ENCODE results near the gene SFXN5. TPM values are rescaled to one million over a fixed set of nuclear protein-coding genes. Genes with fewer than 3 reads are reported as not detected.
A peak's percentile ranks its signal among the peaks of the same experiment; 100 is the strongest.
"Not testable (repeated sequence)": the region's sequence is repeated elsewhere in the genome, so short reads cannot be mapped to it uniquely, and the experiment has no call there.

The SFXN5 gene
- polyA plus RNA-seq, 1 donor, result 6.4 TPM

DNA sequence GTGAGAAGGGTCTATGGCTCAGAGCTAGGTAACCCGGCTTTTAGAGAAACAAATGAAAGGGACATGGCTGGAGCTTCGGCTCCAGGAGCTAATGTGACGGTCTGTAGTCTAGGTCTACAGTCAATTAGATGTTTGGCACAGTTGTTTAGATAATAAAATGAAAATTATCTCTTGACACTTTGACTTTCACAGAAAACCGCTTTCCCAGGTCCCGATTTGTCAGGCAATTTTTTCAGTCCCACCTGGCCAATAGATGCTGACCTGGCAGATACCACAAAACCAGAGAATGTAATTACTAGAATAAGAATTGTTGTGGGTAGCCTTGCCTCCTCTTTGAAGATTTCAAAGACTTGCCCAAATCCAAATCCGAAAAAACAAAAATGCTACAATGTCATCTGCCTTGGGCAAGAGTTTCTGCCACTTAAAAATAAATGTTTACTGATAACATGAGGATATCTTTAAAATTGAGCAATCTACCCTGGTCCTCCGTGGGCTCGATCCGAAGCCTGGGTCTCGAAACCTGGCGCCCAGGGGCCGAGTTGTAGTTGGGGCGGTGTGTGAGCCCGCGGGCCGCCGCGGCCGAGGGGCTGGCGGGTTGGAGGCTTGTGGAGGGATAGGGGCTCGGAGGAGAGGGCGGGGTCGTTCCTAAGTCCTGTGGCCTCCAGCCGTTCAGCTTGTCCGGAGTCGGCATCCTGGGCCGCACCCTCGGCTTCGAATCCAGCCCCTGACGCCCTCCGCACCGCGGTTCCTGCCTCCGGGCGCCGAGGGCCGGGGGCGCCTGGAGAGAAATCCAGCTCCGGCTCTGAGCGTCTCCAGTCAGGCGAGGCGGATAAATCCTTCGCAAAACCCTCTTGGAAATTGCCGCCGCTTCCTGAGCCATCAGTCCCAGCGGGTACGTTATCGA lies 151.8 kb downstream of the SFXN5 start:
- no peak for DNase-seq

DNA sequence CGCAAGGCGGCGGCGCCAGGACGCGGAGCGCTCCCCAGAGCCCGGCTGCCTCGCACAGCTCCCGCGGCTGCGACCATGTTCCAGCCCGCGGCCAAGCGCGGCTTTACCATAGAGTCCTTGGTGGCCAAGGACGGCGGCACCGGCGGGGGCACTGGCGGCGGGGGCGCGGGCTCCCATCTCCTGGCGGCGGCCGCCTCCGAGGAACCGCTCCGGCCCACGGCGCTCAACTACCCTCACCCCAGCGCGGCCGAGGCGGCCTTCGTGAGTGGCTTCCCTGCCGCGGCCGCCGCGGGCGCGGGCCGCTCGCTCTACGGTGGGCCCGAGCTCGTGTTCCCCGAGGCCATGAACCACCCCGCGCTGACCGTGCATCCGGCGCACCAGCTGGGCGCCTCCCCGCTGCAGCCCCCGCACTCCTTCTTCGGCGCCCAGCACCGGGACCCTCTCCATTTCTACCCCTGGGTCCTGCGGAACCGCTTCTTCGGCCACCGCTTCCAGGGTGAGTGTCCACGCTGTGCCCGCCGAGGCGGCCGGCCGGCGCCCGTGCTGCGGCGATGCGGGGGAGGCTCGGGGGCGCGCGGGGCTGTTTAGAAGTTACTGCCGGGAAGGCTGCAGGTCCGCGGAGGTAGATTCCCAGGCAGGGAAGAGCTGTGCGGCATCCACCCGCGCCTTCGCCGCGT lies 153.5 kb downstream of the SFXN5 start:
- DNase-seq, result no peak

DNA sequence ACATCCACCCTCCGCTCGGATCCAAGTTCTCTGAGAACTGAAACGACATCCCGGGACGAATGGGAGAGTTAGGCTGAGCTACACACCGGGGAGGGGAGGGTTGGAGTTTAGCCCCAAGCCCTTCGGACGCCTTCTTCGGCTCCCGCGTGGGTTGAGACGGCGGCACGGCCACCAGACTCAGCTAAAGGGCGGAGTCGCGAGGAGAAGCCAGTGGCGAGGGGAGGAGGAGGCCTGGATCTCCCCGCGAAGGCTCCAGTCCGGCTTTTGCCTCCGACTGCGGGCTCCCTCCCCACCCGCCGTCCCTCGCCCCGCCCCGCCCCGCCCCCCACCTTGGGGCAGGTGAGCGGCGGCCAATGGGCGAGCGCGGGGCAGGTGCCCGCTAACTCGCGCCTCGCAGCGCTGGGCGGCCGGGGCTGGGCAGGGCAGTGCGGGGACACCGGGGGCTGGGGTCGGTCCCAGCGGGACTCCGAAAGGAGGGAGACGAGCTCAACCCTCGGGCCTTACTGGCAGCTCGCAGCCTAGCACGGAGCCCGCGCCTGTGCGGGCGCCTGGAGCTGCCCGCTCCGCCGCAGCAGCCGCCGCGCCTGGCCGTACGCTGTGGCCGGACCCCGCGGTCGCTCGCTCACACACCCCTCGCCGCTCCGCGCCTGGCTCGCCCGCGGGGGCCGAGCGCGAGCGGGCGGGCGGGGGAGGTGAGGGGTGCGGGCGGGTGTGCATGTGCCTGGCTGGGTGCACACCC lies 154.2 kb downstream of the SFXN5 start, which contains the start of gene EMX1:
Gene EMX1, plus strand, starts transcription at position 382 of the 739 bp plus-strand sequence. Its CDS starts 334 bp downstream, at position 716.
- DNase-seq, result no peak

DNA sequence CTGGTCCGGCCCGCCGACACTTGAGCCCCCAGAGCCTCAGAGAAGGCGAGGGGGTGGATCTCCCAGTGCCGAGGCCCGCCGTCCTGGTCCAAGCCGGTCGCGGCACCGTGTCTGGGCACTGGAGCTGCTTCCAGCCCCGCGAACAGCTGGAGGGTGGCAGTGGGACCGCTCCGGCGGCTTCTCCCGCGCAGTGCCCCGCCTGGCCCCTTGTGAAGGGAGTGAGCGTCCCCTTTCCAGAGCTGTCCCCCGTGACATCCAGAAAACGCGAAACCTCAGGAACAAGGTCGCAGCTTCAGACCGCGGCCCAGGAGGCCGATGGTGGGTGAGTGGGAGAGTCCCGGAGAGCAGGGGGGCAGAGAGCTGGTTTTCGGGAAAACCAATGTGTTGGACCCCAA lies 154.8 kb downstream of the SFXN5 start:
- no peak for DNase-seq

DNA sequence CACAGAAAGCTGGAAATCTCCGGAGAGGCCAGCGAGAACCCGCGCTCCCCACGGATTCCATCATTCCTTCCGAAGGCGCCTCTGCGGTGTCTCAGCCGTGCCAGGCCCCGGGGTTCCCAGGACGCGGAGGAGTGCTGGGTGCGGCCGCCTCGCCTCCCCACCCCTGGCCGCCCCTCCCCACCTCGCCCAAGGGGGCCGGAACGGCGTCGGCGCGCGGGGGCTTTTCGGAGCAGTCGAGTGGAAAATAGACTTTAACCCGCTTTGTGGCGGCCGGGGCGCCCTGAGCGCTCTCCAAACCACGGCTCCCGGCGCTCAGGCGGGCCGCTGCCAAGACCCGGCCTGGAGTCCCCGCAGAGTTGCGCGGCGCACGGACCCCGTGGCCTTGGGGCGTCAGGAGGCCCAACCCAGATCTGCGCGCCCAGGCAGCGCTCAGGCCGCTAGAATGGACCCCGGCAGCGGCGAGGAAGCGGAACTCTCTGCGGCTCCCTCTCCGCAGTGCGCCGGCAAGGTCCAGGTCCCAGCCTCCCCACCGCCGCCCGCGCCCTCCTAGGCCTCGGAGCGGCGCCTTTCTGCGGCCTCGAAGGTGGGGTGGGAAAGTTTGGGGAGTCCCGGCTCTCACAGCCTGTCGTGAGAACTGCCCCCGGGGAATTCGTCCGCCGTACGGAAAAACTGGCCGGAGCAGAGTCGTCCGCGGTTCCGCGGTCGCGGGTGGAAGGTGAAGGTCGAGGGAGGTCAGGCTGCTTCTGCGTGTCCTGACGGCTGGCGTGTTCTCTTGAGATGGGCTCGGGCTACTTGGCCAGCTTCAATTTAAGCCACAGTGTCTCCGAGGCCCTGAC lies 155.4 kb downstream of the SFXN5 start:
- DNase-seq, result no peak

DNA sequence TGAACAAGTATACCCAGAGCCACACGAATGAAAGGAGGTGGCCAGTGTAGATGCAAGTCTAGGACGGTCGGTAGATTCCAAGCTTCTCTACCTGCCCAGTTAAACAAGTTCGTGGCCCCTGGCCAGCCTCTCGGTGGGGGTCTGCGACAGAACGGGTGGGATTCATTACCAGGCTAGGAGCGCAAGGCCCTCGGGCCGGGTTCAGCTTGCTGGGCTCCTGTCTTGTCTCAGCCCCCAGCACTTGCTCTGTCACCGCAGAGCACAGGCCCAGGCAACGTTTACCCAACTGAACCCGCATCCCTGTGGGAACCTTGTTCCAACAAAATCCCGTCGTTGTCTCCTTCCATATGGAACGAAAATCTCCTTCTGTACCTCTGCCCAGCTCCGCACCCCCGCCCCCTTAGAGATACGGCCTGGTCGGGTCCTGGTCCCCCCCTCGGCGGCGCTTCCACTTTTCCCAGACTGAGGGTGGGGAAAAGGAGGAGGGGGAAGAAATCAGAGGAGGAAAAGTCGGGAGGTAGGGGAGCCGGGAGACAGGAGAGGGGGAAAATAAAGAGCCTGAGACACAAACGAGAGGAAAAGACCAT lies 156.1 kb downstream of the SFXN5 start:
- DNase-seq, result no peak

DNA sequence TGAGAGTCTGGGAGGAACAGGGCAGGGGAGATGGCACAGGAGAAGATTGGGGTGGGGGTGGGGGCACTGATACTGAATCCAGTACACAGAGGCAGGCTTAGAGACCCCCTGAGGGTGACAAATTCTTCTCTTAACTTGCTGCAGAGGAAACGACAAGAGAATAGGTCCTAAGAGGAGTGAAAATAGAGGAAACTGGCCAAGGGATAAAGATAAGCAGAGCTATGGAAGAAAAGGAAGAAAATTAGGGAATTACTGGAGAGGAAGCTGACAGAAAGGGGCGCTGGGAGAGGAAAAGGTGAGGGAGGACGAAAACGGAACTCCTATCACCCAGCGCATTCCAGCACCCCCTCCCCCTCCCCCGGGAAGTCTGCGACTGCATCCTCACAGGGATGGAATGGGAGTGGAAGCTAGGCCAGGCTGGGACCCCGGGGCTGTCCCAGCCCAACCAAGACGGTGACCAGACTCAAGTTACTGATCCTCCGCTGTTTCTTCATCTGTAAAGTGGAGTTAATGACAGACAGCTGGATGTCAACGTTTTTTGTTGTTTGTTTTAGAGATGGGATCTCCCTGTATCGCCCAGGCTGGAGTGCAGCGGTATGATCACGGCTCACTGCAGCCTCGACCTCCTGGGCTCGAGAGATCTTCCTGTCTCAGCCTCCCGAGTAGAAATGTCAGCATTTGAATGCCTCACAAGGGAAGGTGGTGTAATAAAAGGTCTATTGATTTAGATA lies 156.8 kb downstream of the SFXN5 start:
- no peak for DNase-seq

DNA sequence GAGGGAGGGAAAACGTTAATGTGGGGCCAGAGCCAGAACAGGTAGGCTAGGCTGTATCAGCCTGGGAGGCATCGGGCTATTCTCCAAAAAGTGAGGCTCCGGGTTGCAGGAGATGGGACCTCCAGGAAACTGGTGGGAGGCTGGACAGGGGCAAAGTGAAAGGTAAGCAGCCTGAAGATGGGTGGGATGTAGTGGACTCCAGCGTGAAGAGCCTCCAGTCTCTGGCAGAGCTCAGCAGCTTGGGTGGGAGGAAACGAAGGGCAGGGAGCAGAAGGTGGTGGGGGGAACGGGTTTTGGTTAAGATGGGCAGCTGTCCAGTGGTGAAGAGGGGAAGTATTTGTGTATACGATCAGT lies 157.3 kb downstream of the SFXN5 start:
- DNase-seq, result no peak

DNA sequence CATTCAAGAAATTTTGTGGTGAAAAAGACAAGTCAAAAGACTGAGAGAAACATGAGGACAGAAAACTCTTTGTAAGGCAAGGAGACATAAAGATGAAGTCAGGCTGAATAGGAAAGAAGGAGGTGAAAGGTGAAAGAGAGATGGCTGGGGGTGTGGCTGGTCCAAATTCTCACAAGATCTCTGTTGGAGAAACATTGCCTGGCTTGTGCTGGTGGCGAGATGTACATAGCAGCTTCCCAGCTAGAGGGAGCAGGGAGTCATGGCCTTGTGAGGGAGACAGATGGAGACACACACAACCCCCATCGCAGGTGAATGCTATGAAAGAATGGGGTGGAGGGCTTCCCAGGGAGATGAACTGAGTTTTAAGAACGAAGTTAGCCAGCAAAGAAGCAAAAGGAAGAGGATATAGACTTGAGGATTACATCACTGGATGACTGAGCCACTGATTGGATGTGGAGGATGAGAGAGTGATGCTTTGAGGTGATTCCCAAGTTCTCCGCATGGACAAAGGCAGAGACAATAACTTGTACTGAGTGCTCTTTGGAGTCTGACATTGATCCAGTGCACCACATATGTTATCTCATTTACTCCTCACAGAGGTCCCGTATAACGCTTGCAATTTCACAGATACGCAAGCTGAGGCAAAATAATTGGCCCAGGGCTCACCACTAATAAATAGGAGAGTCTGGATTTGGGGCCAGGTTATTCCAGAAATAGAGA lies 157.9 kb downstream of the SFXN5 start:
- no peak for DNase-seq

DNA sequence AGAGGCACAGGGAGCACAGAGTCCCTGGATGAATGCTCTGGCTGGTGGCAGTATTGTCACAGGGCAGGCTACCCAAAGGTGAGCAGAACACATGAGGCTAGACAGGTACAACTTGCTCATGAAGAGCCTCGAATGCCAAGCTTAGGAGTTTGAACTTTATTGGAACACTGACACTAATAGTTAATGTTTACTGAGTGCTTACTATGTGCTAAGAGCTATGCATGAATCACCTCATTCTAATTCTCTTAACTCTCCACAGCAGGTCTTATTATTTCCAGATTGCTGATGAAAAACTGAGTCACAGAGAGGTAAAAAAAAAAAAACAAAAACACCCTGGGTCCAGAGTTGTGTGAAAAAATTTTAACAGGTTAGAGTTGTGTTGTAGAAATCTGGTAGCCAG lies 160.3 kb downstream of the SFXN5 start:
- no peak for DNase-seq

DNA sequence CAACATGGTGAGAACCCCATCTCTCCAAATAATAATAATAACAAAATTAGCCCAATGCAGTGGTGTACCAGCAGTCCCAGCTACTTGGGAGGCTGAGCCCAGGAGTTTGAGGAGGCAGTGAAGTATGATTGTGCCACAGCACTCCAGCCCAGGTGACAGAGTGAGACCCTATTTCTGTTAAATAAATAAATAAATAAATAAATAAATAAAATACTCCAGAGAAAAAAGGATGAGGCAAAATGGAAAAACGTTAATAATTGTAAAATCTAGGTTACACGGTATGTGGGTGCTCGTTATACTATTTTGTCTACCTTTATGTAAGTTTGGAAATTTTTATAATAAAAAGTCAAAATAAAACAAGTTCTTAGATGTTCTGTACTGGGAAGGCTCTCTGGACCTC lies 162.8 kb downstream of the SFXN5 start:
- DNase-seq, result no peak

DNA sequence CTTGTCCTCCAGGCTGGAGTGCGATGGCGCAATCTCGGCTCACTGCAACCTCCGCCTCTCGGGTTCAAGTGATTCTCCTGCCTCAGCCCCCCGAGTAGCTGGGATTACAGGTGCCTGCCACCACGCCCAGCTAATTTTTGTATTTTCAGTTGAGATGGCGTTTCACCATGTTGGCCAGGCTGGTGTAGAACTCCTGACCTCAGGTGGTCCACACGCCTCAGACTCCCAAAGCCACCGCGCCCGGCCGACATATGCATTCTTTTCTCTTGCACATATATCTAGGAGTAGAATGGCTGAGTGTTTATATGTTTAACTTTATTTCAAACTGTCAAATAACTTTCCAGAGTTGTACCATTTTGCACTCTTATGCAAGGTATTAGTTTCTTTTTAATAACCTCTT lies 164.1 kb downstream of the SFXN5 start:
- not testable (repeated sequence) for DNase-seq

DNA sequence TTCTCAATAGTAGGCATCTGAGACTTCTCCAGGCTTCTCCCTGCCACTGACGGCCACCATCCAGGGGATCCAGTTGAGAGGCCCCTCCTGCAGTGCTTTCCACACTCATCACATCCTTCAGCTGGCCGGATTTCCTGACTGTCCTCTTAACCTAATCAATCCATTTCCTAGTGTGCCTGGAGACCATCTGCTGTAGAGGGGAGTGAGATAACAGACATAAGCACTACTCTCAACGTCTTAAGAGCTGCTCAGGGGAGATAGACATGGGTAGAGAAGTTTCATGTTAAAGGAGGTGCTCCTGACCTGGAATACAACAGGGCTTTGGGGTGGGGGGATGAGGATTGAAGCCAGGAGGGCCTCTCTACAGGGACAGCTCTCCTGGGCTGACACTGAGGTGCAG lies 170.1 kb downstream of the SFXN5 start:
- no peak for DNase-seq

DNA sequence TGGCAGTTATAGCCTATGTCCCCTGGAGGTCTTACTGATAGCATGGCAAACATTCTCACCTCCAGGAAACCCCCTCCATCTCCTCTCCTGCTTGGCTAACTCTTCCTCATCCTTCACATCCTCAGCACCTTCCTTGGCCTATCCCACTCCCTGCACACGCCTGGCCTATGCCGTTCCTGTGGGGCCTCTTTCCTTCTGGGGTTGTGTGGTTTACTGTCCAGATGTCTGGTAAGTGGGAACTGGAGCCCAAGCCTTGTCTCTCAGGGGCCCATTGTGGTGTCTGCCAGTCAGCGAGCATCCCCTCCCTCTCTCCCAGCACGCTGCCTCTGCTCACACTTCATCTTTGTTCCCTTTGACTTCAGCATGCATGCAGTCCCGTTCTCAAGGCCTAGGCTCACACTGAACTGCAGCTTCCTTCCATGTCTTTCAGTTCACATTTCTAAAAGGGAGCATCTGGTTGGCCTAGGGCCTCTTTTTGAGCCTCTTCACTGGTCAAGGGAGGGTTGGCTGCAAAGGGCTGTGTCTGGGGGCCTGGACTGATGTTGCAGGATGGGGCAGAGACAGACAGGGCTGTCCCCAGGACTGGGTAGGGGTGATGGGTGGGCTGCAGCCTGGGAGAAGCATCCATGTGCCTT lies 171.2 kb downstream of the SFXN5 start:
- no peak for DNase-seq

DNA sequence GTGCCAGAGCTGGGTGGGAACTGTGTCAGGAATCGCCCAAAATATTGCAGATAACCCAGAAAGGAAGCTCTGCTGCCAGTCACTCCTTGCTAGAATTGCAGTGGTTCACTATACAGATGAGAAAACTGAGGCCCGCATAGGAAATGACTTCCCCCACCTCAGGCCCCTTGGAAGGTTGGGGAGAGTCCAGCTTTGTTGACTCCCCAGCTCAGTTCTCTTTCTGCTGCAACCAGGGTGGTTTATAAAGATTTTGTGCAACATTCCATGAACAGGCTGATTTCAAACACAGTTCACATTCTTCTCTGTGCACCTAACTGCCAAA lies 173.0 kb downstream of the SFXN5 start:
- DNase-seq, result no peak

DNA sequence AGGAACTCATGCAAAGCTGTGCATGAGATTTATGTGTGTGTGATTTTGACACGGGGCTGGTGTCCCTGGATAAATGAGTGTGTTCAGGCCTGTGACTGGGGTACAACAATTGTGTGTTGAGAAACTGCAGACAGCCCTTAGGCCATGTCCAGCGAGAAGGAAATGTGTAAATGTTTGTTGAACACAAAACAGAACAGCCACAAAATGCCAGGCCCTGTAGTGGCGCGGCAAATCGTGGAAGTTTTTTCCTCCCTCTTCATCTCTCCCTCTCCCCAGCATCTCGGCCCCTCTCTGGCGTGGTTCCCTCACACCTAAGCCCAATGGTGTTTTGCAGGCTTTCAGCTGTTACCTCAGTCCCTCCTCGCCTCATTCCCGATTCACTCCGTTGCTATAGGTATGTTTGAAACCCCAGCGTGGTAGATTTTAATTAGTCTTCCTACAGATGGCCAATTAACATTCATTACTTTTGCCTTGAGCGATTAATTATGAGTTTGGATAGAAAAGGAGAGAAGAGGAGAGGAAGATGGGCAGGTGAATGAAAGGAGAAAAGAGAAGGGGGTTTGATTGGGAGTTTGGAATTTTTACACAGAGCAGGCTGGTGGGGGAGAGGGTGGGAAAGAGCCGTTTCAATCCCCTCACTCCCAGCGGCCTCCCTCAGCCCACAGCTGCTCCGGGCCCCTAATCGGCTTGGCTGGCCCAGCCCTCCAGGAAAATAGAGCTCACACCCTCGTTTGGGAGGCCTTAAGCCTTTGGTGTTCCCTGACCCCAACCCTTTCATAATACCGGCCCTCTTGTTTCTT lies 173.5 kb downstream of the SFXN5 start:
- no peak for DNase-seq

DNA sequence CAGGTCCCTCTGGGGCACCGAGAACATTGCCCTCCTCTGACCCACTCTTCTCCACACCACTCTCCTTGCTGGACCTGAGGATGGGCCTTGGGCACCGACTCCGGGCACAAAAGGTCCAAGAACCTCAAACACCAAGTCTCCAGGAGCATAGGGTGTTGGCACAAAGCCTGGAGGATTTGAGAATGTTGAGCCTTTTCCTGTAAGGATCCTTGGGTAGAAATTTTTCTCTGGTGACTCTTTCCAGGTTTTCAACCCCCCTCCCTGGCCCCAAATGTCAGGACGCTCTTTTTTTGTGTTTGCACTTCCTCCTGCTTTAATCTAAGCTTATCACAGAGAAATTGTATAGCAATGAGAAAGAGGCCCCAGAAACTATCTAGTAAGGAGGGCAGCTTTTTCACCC lies 175.1 kb downstream of the SFXN5 start:
- DNase-seq, result no peak

DNA sequence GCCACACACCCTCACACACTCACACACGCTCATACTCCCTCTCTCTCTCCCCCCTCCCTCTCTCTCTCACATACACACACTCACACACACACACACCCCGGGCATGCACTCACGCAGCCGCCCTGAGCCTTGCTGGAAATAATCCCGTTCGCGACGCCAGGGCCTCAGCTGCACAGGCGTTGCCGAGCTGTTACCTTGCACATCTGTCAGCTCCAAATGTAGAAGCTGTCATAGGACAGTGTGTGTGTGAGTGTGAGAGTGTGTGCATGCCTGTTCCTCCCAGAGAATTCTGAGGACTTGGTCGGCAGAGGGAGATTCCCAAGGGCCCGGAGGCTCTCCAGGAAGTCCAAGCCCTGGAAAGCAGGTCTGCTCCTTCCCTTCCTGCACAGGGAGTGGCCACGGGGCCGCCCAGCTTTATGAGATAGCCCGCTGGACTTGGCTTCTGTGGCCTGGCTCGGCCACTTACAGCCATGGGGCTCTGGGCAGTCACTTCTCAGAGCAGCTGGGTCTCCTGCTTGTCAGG lies 175.7 kb downstream of the SFXN5 start:
- peak; percentile 47 for DNase-seq

DNA sequence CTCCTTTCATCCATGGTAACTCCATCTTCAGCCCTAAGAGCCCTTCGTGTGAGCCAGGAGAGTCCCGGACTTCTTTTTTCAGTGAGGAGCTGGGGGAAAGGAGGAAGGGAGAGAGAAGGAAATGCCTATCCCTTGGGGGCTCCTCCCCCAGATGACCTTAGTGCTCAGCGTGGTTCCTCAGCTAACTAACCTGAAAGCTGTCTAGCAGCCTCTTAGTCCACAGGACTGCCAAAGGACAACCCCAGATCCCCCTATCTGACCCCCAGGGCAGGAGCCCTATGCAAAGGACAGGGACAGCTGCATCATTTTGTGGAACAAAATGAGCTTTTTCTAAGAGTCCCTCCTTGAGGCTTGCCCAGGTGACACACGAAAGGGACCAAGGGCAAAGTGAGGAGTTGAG lies 176.4 kb downstream of the SFXN5 start:
- DNase-seq, result no peak
